ENCODE data around the gene MIS18A. TPM values are rescaled to one million over a fixed set of nuclear protein-coding genes. Genes with fewer than 3 reads are reported as not detected.

MIS18A gene
- total and polyA plus RNA-seq, 10 of the 15 experiments (the other 5 are each of a cell fraction or from before 2014, with no cell fraction given), result 6.5 to 48.9 (median 24.8) TPM

DNA sequence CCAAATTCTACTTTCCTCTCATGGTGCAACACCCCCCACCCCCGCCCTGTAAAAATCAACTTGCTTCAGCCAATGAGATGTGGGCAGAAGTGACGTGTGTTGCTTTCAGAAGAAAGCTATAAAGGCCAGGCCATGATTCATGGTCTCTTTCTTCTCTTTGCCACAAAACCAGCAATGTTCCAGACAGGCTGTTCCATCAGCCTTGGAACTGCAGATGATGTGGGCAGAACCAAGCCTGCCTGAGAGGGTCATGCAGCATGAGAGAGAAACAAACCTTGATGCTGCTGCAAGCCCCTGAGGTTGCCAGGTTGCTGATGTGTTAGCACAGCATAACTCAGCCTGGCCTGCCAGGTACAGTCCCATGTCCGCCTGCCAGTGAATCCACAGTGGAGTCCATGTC lies 41.8 kb downstream of the MIS18A start (continued):
- TF ChIP-seq, protein P1, sequence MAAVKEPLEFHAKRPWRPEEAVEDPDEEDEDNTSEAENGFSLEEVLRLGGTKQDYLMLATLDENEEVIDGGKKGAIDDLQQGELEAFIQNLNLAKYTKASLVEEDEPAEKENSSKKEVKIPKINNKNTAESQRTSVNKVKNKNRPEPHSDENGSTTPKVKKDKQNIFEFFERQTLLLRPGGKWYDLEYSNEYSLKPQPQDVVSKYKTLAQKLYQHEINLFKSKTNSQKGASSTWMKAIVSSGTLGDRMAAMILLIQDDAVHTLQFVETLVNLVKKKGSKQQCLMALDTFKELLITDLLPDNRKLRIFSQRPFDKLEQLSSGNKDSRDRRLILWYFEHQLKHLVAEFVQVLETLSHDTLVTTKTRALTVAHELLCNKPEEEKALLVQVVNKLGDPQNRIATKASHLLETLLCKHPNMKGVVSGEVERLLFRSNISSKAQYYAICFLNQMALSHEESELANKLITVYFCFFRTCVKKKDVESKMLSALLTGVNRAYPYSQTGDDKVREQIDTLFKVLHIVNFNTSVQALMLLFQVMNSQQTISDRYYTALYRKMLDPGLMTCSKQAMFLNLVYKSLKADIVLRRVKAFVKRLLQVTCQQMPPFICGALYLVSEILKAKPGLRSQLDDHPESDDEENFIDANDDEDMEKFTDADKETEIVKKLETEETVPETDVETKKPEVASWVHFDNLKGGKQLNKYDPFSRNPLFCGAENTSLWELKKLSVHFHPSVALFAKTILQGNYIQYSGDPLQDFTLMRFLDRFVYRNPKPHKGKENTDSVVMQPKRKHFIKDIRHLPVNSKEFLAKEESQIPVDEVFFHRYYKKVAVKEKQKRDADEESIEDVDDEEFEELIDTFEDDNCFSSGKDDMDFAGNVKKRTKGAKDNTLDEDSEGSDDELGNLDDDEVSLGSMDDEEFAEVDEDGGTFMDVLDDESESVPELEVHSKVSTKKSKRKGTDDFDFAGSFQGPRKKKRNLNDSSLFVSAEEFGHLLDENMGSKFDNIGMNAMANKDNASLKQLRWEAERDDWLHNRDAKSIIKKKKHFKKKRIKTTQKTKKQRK (IDR thresholded peaks at IDR 0.05; ENCODE audit: low read depth, low read length), result no peak
- TF ChIP-seq POU2F2 (IDR thresholded peaks at IDR 0.05; ENCODE audit: borderline replicate concordance, low read depth, low read length) (no peak), MTA2 (IDR thresholded peaks at IDR 0.05; ENCODE audit: low read depth) (no peak), SMARCA5 (IDR thresholded peaks at IDR 0.05) (no peak), NFYB (IDR thresholded peaks at IDR 0.05; ENCODE audit: insufficient read depth, low read depth, low read length) (no peak), FOS (IDR thresholded peaks at IDR 0.05; ENCODE audit: borderline replicate concordance, extremely low read depth, insufficient read length) (no peak), TARDBP (IDR thresholded peaks at IDR 0.05; ENCODE audit: borderline replicate concordance) (no peak), NR2C2 (IDR thresholded peaks at IDR 0.05; ENCODE audit: borderline replicate concordance, control insufficient read depth, insufficient read length, low read depth) (no peak)
- TF ChIP-seq, protein P2, sequence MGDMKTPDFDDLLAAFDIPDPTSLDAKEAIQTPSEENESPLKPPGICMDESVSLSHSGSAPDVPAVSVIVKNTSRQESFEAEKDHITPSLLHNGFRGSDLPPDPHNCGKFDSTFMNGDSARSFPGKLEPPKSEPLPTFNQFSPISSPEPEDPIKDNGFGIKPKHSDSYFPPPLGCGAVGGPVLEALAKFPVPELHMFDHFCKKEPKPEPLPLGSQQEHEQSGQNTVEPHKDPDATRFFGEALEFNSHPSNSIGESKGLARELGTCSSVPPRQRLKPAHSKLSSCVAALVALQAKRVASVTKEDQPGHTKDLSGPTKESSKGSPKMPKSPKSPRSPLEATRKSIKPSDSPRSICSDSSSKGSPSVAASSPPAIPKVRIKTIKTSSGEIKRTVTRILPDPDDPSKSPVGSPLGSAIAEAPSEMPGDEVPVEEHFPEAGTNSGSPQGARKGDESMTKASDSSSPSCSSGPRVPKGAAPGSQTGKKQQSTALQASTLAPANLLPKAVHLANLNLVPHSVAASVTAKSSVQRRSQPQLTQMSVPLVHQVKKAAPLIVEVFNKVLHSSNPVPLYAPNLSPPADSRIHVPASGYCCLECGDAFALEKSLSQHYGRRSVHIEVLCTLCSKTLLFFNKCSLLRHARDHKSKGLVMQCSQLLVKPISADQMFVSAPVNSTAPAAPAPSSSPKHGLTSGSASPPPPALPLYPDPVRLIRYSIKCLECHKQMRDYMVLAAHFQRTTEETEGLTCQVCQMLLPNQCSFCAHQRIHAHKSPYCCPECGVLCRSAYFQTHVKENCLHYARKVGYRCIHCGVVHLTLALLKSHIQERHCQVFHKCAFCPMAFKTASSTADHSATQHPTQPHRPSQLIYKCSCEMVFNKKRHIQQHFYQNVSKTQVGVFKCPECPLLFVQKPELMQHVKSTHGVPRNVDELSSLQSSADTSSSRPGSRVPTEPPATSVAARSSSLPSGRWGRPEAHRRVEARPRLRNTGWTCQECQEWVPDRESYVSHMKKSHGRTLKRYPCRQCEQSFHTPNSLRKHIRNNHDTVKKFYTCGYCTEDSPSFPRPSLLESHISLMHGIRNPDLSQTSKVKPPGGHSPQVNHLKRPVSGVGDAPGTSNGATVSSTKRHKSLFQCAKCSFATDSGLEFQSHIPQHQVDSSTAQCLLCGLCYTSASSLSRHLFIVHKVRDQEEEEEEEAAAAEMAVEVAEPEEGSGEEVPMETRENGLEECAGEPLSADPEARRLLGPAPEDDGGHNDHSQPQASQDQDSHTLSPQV (IDR thresholded peaks at IDR 0.05), result no peak
